ENCODE results near the gene CCDC6.
"Not testable (repeated sequence)": the region's sequence is repeated elsewhere in the genome, so short reads cannot be mapped to it uniquely, and the experiment has no call there.

Gene CCDC6

GRCh38 chr10:59906417-59907202 lies at the start of gene CCDC6:
TSS of gene CCDC6 (minus strand) at chr10:59906556. CDS start at chr10:59906424, 132 bp downstream.
- DNase-seq (ENCODE audit: low read depth in 2 of 2): peak; percentile 90 to 92

- no peak for DNase-seq (ENCODE audit: low read depth in 2 of 2)
Measured at GRCh38 chr10:59954296-59954695, 47.9 kb upstream of the CCDC6 start.

GRCh38 chr10:59953711-59954110 lies 47.4 kb upstream of the CCDC6 start:
- DNase-seq (ENCODE audit: low read depth in 2 of 2): not testable (repeated sequence)

GRCh38 chr10:59950105-59950504 lies 43.7 kb upstream of the CCDC6 start:
- no peak for DNase-seq (ENCODE audit: low read depth in 2 of 2)

- DNase-seq (ENCODE audit: low read depth in 2 of 2): no peak
Measured at GRCh38 chr10:59949608-59950007, 43.3 kb upstream of the CCDC6 start.

GRCh38 chr10:59945991-59946390 lies 39.6 kb upstream of the CCDC6 start:
- no peak for DNase-seq (ENCODE audit: low read depth in 2 of 2)

GRCh38 chr10:59945590-59945989 lies 39.2 kb upstream of the CCDC6 start:
- no peak for DNase-seq (ENCODE audit: low read depth in 2 of 2)

GRCh38 chr10:59944339-59944935 lies 38.1 kb upstream of the CCDC6 start:
- DNase-seq (ENCODE audit: low read depth in 2 of 2): no peak

- DNase-seq (ENCODE audit: low read depth in 2 of 2): no peak
Measured at GRCh38 chr10:59942556-59942955, 36.2 kb upstream of the CCDC6 start.

GRCh38 chr10:59937720-59938119 lies 31.4 kb upstream of the CCDC6 start:
- DNase-seq (ENCODE audit: low read depth in 2 of 2): no peak

- no peak for DNase-seq (ENCODE audit: low read depth in 2 of 2)
Measured at GRCh38 chr10:59934701-59935100, 28.3 kb upstream of the CCDC6 start.

GRCh38 chr10:59930788-59931521 lies 24.6 kb upstream of the CCDC6 start:
- DNase-seq (ENCODE audit: low read depth in 2 of 2): not testable (repeated sequence)

GRCh38 chr10:59926086-59926485 lies 19.7 kb upstream of the CCDC6 start:
- no peak for DNase-seq (ENCODE audit: low read depth in 2 of 2)

- no peak for DNase-seq (ENCODE audit: low read depth in 2 of 2)
Measured at GRCh38 chr10:59922907-59923306, 16.6 kb upstream of the CCDC6 start.

- no peak for DNase-seq (ENCODE audit: low read depth in 2 of 2)
Measured at GRCh38 chr10:59917922-59918321, 11.6 kb upstream of the CCDC6 start.

- DNase-seq (ENCODE audit: low read depth in 2 of 2): no peak
Measured at GRCh38 chr10:59913547-59914237, 7.3 kb upstream of the CCDC6 start.

- no peak for DNase-seq (ENCODE audit: low read depth in 2 of 2)
Measured at GRCh38 chr10:59910867-59911266, 4.5 kb upstream of the CCDC6 start.

- no peak for DNase-seq (ENCODE audit: low read depth in 2 of 2)
Measured at GRCh38 chr10:59909815-59910214, 3.5 kb upstream of the CCDC6 start.

GRCh38 chr10:59908808-59909143 lies 2.4 kb upstream of the CCDC6 start:
- no peak for DNase-seq (ENCODE audit: low read depth in 2 of 2)

- DNase-seq (ENCODE audit: low read depth in 2 of 2): peak; percentile 20 to 43
Measured at GRCh38 chr10:59907918-59908807, 1.8 kb upstream of the CCDC6 start.

GRCh38 chr10:59907537-59907917 lies 1.2 kb upstream of the CCDC6 start:
- DNase-seq (ENCODE audit: low read depth in 2 of 2): no peak
